Right lobe of liver (tissue), 6 donors: ENCODE data around the gene KAT6B. TPM values are rescaled to one million over a fixed set of nuclear protein-coding genes. Genes with fewer than 3 reads are reported as not detected.
A peak's percentile ranks its signal among the peaks of the same experiment; 100 is the strongest.
"Not testable (repeated sequence)": the region's sequence is repeated elsewhere in the genome, so short reads cannot be mapped to it uniquely, and the experiment has no call there.

ENCODE experiments used
- ATAC-seq, 4 donors: fragments of 200-7000 bp; cut with Tn5 transposase; one replicate each; pipeline ENCODE4 v1.9.1; 2020; ENCODE audit warnings: mild to moderate bottlenecking in 4 of 4, moderate library complexity in 4 of 4
- DNase-seq, 3 donors: peaks; one replicate each; pipeline ENCODE4 v3.0.0-alpha.2; 2020
- H3K27ac ChIP-seq, 3 donors: fragments of 200-600 bp; one replicate each; pipeline ENCODE4 v1.8.0; 2022
- H3K27me3 ChIP-seq, 2 donors: fragments of 200-600 bp; one replicate each; pipeline ENCODE4 v1.8.0; 2022
- H3K36me3 ChIP-seq, 4 donors: fragments of 200-600 bp; sonication (generic) in 1 of 4; one replicate each; pipeline versions ENCODE4 v1.5.1 to v1.8.0; 2017 to 2022; ENCODE audit warnings: control low read depth in 1 of 4
- H3K4me1 ChIP-seq, 4 donors: fragments of 200-600 bp; sonication (generic) in 1 of 4; one replicate each; pipeline versions ENCODE4 v1.5.1 to v1.8.0; 2017 to 2022; ENCODE audit warnings: control low read depth in 1 of 4
- H3K4me3 ChIP-seq, 3 donors: fragments of 200-600 bp; one replicate each; pipeline ENCODE4 v1.8.0; 2022
- H3K9me3 ChIP-seq, 4 donors: fragments of 200-600 bp; sonication (generic) in 1 of 4; one replicate each; pipeline versions ENCODE4 v1.5.1 to v1.8.0; 2017 to 2022; ENCODE audit warnings: control low read depth in 1 of 4
- POLR2A ChIP-seq: fragments of 450-650 bp; IDR thresholded peaks from one replicate; pipeline ENCODE4 v1.6.1; 2017; ENCODE audit warnings: antibody characterized with exemption, mild to moderate bottlenecking
- WGBS: methylation state at CpG from one replicate; pipeline ENCODE4 v1.1.6; 2018; ENCODE audit warnings: low coverage, low lambda C conversion rate; ENCODE audit not compliant: insufficient coverage; ENCODE audit errors: missing lambda C conversion rate; 5-methylcytosine and 5-hydroxymethylcytosine counted together
- intact Hi-C, 2 donors: fragments of 100-400 bp; cut with DNase I; formaldehyde crosslinking; loops; one replicate each; pipeline versions ENCODE4 v1.11.2 to v1.14.1; 2022
- long read RNA-seq: library from polyadenylated mRNA; unstranded; transcript quantifications from one replicate; pipeline ENCODE4 v2.0.0, GENCODE V29; 2019
- total RNA-seq, 6 experiments: library from RNA; depleted of rRNA in 2 of 6; stranded (reverse); fragments of >200 nt in 2 of 6; fragmentation: NEBNext Ultra II Directional in 3 of 6; extraction: Animal tissue kit (Norgen Biotek cat#: 25700) in 3 of 6; gene quantifications; one replicate each; pipeline versions ENCODE4 v1.1.0 to v1.2.4, GENCODE V29; 2016 to 2023
- TF ChIP-seq, protein P1 (sequence below), 4 donors: fragments of 200-600 bp in 3 of 4; fragments of 450-650 bp in 1 of 4; IDR thresholded peaks; one replicate each; pipeline versions ENCODE4 v1.5.1 to v1.8.0; 2016 to 2022; ENCODE audit warnings: antibody characterized with exemption in 4 of 4, mild to moderate bottlenecking in 2 of 4
- donor health status: DM: no; HTN: yes; CAD: no.
- donor health status: DM: no; HTN: no; CAD: no.
- donor health status: DM: no; HTN: no; CAD: no.
- donor health status: DM: no; HTN: yes; CAD: no.
- donor health status: DM: no; HTN: yes; CAD: no.

The KAT6B gene
- total RNA-seq = 10 to 100 TPM in 4 of 6 experiments, 1 to 10 TPM in 2; 9.2 to 17.1 (median 10.3) TPM
- long read RNA-seq, partial matches to known transcripts = 0 of 1 reads
- long read RNA-seq, other reads (novel, unspliced or antisense) = 0 of 1 reads

DNA sequence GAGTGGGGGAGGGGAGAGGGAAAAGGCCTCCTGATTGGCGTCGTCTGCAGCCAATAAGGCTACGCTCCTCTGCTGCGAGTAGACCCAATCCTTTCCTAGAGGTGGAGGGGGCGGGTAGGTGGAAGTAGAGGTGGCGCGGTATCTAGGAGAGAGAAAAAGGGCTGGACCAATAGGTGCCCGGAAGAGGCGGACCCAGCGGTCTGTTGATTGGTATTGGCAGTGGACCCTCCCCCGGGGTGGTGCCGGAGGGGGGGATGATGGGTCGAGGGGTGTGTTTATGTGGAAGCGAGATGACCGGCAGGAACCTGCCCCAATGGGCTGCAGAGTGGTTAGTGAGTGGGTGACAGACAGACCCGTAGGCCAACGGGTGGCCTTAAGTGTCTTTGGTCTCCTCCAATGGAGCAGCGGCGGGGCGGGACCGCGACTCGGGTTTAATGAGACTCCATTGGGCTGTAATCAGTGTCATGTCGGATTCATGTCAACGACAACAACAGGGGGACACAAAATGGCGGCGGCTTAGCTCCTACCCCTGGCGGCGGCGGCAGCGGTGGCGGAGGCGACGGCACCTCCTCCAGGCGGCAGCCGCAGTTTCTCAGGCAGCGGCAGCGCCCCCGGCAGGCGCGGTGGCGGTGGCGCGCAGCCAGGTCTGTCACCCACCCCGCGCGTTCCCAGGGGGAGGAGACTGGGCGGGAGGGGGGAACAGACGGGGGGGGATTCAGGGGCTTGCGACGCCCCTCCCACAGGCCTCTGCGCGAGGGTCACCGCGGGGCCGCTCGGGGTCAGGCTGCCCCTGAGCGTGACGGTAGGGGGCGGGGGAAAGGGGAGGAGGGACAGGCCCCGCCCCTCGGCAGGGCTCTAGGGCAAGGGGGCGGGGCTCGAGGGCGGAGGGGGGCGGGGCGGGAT is at the start of gene KAT6B:
Gene KAT6B, plus strand, starts transcription at position 459 of the 903 bp plus-strand sequence. CDS start 16,258 bp downstream, outside the sequence.
- 0% methylated on average over 25 of the region's 67 CpGs for WGBS
- peak within 1 kb of the TSS; percentile 83 to 90 (median 89) for H3K4me3 ChIP-seq
- intact Hi-C loops = no loop called here
- ATAC-seq (peak; percentile 86 to 94 (median 90)), DNase-seq (peak; percentile 100)
- TF ChIP-seq, protein P1, sequence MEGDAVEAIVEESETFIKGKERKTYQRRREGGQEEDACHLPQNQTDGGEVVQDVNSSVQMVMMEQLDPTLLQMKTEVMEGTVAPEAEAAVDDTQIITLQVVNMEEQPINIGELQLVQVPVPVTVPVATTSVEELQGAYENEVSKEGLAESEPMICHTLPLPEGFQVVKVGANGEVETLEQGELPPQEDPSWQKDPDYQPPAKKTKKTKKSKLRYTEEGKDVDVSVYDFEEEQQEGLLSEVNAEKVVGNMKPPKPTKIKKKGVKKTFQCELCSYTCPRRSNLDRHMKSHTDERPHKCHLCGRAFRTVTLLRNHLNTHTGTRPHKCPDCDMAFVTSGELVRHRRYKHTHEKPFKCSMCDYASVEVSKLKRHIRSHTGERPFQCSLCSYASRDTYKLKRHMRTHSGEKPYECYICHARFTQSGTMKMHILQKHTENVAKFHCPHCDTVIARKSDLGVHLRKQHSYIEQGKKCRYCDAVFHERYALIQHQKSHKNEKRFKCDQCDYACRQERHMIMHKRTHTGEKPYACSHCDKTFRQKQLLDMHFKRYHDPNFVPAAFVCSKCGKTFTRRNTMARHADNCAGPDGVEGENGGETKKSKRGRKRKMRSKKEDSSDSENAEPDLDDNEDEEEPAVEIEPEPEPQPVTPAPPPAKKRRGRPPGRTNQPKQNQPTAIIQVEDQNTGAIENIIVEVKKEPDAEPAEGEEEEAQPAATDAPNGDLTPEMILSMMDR (IDR thresholded peaks at IDR 0.05) = peak in 2 of 4 donors; percentile 19 to 29
- peak; percentile 67 for TF ChIP-seq POLR2A
- peaks cover 0 to 5% (median 0%) of the 10 kb centered on the region in 4 donors for H3K4me1 ChIP-seq
- H3K36me3 ChIP-seq = no peaks in the 10 kb centered on the region
- no peaks in the 10 kb centered on the region for H3K27me3 ChIP-seq
- H3K27ac ChIP-seq = peak within 1 kb of the TSS; percentile 98 to 100 (median 99)
- no peaks in the 10 kb centered on the region for H3K9me3 ChIP-seq

GRCh38 chr10:74778436-74779094 is 47.8 kb upstream of the KAT6B start:
- 82% methylated on average over 7 of the region's 12 CpGs for WGBS
- intact Hi-C loops = no loop called here
- no peak for ATAC-seq

DNA sequence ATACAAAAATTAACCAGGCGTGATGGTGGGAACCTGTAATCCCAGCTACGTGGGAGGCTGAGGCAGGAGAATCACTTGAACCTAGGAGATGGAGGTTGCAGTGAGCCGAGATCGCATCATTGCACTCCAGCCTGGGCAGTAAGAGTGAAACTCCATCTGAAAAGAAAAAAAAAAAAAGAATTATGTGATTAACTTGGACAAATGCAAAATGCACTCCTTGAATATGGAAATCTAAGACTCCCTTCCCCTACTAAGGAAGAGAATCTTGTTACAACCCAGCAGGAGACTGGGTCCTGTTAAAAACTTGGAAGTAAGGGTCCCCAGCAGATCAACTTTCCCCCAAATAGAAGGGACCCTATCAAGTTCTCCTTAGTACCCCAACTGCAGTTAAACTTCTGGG is 44.5 kb upstream of the KAT6B start:
- WGBS = 92% methylated on average over 2 of the region's 4 CpGs
- DNase-seq, H3K27ac ChIP-seq, H3K27me3 ChIP-seq, ATAC-seq, H3K4me3 ChIP-seq, H3K9me3 ChIP-seq, H3K4me1 ChIP-seq, intact Hi-C loops, H3K36me3 ChIP-seq: not testable (repeated sequence)

More at GRCh38 chr10:74778436-74779094, 47.8 kb upstream of the KAT6B start:
- H3K27ac ChIP-seq = no peak overlapping the region
- TF ChIP-seq POLR2A = no peak
- TF ChIP-seq, protein P1 (IDR thresholded peaks at IDR 0.05) = no peak
- no peaks in the 10 kb centered on the region for H3K9me3 ChIP-seq
- DNase-seq = no peak
- H3K4me3 ChIP-seq = no peak overlapping the region
- no peaks in the 10 kb centered on the region for H3K27me3 ChIP-seq
- no peaks in the 10 kb centered on the region for H3K36me3 ChIP-seq
- H3K4me1 ChIP-seq = no peaks in the 10 kb centered on the region

- H3K36me3 ChIP-seq = no peaks in the 10 kb centered on the region
- no peak for TF ChIP-seq POLR2A
- TF ChIP-seq, protein P1 (IDR thresholded peaks at IDR 0.05) = no peak
- 60% methylated on average over 1 of the region's 1 CpG for WGBS
- H3K4me3 ChIP-seq = no peak overlapping the region
- no peak overlapping the region for H3K27ac ChIP-seq
- no peaks in the 10 kb centered on the region for H3K27me3 ChIP-seq
- no peaks in the 10 kb centered on the region for H3K4me1 ChIP-seq
- no peaks in the 10 kb centered on the region for H3K9me3 ChIP-seq
- intact Hi-C loops = no loop called here
- DNase-seq (no peak), ATAC-seq (no peak)
These were observed 41.9 kb upstream of the KAT6B start for GRCh38 chr10:74784462-74784861.
